GM12865 (cell line): Measurements from ENCODE around the gene WBP2NL.

Experiments used
- DNase-seq: peaks from one replicate; pipeline ENCODE4 v3.0.0; 2010; ENCODE audit warnings: low read depth
- H3K4me3 ChIP-seq: 2 replicates; pipeline ENCODE4 v1.5.1; 2011; ENCODE audit warnings: mild to moderate bottlenecking, low read depth, low read length, control low read depth
- TF ChIP-seq, protein P1 (sequence below): IDR thresholded peaks from 2 replicates; pipeline ENCODE4 v1.5.1; 2011; ENCODE audit warnings: low read length, control low read depth, low read depth, inconsistent platforms; ENCODE audit not compliant: insufficient read depth; ENCODE audit errors: missing control alignments

WBP2NL gene

DNA sequence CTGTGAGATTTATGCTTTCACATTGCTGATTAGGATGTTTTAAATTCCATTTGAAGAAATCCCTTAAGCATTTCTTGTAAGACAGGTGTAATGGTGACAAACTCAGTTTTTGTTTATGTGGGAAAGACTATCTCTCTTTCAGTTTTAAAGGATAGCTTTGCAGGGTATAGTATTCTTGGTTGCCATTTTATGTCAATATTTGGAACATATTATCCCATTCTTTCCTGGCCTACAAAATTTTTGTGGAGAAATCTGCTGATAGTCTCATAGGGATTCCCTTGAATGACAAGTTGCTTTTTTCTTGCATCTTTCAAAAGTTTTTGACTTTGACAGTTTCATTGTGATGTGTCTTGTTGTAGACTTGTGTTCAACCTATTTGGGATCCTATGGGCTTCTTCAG, 43.2 kb downstream of the WBP2NL start:
- DNase-seq: no peak
- TF ChIP-seq, protein P1, sequence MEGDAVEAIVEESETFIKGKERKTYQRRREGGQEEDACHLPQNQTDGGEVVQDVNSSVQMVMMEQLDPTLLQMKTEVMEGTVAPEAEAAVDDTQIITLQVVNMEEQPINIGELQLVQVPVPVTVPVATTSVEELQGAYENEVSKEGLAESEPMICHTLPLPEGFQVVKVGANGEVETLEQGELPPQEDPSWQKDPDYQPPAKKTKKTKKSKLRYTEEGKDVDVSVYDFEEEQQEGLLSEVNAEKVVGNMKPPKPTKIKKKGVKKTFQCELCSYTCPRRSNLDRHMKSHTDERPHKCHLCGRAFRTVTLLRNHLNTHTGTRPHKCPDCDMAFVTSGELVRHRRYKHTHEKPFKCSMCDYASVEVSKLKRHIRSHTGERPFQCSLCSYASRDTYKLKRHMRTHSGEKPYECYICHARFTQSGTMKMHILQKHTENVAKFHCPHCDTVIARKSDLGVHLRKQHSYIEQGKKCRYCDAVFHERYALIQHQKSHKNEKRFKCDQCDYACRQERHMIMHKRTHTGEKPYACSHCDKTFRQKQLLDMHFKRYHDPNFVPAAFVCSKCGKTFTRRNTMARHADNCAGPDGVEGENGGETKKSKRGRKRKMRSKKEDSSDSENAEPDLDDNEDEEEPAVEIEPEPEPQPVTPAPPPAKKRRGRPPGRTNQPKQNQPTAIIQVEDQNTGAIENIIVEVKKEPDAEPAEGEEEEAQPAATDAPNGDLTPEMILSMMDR: no peak
- H3K4me3 ChIP-seq: no peak overlapping the region

DNA sequence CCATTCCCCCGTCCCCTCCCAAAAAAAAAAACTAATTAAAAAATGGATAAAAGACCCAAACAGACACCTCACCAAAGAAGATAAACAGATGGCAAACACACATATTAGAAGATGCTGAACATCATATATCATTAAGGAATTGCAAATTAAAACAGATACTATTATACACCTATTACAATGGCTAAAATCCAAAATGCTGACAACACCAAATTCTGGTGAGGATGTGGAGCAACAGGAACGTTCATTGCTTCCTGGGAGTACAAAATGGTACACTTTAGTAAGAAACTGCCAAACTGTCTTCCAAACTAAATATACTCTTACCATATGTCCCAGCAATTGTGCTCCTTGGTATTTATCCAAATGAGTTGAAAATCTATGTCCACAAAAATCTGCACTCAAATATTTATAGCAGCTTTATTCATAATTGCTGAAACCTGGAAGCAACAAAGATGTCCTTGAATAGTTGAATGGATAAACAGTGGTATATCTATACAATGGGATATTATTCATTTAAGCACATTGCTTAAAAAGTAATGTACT, 52.1 kb downstream of the WBP2NL start:
- TF ChIP-seq, protein P1: no peak
- DNase-seq: no peak
- H3K4me3 ChIP-seq: no peak overlapping the region

DNA sequence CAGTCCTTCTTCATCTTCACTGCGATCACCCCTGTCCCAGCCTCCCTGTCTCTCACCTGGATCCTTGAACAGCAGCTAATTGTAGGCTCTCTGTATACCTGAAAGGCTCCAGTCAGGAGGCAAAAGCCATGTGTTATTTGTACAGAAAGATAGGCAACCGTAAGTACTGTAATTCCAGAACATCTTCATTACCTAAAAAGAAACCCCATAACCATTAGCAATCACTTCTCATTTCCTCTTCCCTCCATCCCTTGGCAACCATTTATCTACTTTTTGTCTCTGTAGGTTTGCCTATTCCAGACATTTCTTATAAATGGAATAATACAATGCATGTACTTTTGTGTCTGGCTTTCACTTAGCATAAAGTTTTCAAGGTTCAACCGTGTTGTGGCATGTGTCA, 54.2 kb downstream of the WBP2NL start:
- TF ChIP-seq, protein P1: no peak
- H3K4me3 ChIP-seq: no peak overlapping the region
- DNase-seq: no peak

DNA sequence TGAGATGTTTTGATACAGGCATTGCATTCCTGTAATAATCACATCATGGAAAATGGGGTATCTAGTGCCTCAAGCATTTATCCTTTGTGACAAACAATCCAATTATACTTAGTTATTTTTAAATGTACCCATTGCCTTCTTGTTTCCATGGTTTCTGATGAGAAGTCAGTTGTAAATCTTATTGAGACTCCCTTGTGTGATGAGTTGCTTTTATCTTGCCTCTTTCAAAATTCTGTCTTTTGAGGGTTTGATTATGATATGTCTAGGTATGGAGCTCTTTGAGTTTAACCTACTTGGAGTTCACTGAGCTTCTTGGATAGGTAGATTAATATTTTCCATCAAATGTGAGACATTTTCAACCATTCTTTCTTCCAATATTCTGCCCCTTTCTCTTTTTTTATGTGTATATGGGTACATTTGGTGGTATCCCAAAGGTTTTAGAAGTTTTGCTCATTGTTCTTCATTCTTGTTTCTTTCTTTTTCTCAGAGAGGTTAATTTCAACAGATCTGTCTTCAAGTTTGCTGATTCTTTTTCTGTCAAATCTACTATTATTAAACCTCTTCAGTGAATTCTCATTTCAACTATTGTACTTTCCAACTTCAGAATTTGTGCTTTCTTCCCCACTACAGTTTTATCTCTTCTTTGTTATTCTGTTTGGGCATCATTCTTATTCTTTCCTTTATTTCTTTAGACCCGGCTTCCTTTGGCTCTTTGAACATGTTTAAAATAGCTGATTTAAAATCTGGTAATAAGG, 58.3 kb downstream of the WBP2NL start:
- H3K4me3 ChIP-seq: no peak overlapping the region
- TF ChIP-seq, protein P1: no peak
- DNase-seq: no peak

DNA sequence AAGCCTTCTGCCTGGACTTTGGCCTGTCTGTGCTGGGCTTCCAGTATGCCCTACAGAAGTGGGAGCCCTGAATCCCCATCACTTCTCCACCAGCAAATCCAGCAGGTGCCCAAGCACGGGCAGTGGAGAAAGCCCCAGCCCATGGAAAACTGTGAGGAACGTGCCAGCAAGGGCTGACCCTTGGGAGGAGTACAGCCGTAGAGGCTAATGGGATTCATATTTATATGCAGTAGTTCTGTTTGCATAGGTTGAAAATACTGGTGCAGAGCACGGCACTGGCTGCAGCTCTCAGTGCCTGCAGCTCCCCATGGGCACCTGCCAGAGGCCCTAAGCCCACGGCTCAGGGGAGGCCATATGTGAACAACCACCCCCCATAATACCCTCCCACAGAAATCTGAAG, 61.9 kb downstream of the WBP2NL start:
- TF ChIP-seq, protein P1: no peak
- DNase-seq: no peak
- no peak overlapping the region for H3K4me3 ChIP-seq

DNA sequence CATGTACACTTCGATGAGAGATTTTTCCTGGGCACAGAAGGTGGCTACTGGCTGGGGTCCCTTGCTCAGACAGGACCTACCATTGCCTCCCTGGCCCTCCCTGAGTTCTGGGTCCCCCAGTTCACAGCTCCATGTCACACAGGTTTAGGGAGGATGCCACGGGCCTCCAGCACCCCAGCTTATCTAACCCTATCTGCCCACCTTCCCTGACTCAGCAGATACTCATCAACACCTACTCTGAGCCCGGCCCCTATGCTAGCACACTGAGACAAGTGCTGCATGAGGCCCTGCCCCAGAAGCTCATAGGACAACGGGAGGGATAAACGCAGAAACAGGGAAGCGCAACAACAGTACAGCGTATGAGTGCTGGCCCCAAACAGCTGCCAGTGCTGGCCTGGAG, 62.5 kb downstream of the WBP2NL start:
- DNase-seq: no peak
- TF ChIP-seq, protein P1: no peak
- no peak overlapping the region for H3K4me3 ChIP-seq
